Muscle of back (tissue), 11 donors: Measurements from ENCODE around the gene UBAC1. TPM values are rescaled to one million over a fixed set of nuclear protein-coding genes. Genes with fewer than 3 reads are reported as not detected.

Source experiments
- DNase-seq, 3 donors: peaks; one replicate each; pipeline versions ENCODE4 v3.0.0 to v3.0.0-alpha.2; 2013
- polyA plus RNA-seq, 10 donors: library from polyadenylated mRNA; unstranded; fragments of 120-200 nt; gene quantifications; one replicate each; pipeline ENCODE4 v1.2.1, GENCODE V29; 2013; ENCODE audit not compliant: insufficient read length in 10 of 10

Gene UBAC1
- polyA plus RNA-seq, 10 donors: 31.7 to 47.1 (median 38.4) TPM

DNA sequence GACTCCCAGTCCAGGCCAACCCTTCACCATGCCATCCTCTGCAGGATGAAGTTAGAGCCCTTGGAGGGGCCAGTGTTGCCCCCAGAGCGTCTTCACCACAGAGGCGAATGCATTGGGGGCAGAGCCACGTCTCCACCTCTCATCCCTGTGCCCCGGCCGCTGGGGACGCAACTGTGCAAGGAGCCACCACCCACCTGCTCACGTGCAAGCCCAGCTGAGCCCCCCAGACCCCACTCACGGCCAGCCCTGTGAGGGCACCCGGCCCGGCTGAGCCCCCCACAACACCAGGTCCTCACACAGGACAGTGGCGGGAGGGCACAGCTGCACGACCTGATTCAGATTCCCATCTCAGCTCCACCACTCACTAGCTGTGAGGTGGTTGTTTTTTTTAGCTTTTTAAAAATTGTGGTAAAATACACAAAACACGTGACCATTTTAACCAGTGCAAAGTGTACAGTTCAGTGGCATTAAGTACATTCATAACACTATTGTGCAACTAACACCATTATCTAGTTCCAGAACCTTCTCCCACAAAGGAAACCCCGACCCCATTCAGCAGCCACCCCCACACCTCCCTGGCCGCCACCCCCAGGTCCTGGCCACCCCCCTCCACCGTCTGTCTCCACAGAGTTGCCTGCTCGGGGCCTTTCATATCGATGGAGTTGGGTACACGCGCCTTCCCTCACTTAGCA lies 33.5 kb upstream of the UBAC1 start:
- no peak for DNase-seq

DNA sequence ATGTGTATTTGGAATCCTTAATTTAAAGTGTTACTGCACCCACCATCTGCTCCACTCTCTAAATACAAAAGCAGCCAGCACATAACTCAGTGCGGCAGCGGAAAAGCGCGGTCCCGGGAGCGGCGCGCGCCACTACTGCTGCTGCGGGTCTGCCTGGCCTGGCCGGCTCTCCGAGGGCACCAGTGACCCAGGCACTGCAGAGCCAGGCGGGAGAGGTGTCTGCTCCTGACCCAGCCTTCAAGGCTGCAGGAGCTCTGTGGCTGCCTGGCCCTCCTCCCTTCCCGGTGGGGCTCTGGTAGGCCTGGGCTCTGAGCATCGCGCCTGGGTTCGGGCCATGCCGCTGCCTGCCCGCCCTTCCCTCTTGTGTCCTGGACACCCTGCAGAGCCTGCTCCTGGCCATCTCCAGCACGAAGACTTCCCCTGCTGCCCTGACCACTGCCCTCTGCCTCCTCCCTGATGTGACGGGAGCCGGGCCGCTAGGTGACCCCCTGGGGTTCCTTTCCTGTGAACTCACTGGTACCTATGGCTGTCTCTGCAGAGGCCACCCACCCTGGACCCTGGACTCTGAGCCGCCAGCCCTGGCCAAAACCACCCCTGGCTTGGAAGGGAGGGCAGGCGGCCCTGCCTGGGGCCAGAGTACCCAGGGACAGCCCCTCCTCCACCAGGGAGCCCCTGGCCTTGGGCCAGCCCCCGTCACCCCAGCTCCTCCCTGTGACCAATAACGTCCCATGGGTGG lies 32.8 kb upstream of the UBAC1 start:
- no peak for DNase-seq

DNA sequence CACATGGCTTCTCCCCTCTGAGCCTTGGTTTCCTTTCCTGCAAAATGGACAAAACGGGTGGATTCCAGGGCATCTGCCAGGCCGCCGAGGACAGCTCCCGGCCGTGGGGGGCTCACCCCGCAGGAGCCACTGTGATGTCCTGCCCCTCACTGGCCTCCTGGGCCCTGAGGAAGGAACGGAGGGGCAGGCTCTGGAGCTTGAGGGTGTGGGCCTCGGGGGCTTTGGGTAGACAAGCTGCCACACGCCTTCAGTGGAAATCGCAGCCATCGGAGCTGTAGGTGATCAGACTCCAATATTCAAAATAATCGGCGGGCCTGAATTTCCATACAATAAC lies 32.2 kb upstream of the UBAC1 start:
- no peak for DNase-seq

GRCh38 chr9:135992486-135993408 lies 31.6 kb upstream of the UBAC1 start:
- peak; percentile 79 to 95 (median 90) for DNase-seq

- DNase-seq: no peak
Measured at GRCh38 chr9:135991771-135992170, 30.6 kb upstream of the UBAC1 start.

DNA sequence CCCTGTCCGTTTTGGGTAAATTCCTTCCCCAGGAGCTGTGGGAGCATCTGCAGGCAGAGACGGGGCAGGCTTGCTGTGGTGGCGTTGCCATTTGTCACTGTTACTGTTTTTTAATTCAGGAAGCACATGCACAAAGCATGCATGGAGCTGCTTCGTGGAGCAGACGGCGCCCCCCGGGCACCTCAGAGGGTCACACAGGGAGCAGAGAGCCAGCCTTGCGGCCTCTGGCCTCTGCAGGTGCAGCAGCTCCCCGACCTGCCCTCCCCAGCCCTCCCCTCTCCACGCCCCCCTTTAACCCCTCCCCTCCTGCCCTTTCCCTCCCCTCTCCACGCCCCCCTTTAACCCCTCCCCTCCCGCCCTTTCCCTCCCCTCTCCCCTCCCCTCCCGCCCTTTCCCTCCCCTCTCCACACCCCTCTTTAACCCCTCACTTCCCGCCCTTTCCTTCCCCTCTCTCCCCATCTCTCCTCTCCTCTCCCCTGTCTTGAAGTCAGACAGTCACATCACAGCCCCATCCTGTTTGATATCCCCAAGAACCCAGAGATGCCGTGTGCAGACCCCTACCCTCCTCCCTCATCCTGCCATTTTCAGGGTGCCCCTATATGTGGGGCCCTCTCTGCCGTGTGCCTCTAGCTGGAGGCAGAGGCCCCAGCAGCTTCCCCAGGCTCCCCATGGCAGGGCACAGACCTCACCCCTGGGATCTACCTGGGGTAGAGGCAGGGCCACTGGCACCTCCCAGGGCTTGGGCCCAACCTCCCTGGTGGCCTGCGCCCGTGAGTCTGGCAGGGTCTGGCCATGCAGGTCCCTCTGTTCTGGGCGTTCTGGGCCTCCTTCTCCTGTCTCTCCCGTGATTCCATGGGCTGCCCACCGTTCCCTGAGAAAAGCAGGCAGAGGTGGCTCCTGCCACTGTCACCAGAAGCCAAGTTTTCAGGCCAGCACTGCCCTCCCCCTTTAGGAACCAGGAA lies 29.6 kb upstream of the UBAC1 start:
- peak in 1 of 3 donors; percentile 73 for DNase-seq

DNA sequence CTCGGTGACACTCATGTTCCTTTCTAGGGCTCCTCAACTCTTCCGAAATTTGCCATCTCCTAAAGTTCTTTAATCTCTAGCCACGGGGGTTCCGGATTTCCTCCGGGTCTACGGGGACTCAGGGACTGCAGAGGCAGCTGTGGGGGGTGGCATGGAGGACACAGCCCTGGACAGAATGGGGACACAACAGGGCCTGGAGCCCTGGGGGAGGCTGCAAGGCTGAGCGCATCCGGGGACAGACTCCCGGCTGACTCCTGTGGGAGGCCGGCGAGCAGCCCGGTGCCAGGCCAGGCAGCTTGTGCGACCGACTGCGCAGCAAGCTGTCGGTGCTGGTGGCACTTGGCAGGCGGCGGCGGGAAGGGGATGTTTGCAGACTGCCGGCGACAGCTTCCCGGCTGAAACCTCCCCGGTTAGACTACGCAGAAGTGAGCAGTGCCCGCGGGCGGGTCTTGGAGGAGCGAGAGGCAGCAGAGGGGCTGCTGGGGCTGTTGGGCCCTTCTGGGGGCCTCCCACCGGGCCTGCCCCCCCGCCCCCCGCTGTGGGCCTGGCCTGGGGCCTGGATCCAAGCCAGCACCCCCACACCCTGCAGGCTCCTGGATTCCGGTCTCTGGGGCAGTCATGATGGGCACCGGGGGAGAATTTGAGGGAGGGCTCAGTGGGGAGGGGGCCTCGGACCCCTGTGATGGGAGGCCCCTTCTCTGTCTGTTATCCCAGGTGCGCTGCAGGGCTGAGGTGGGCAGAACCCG lies 28.7 kb upstream of the UBAC1 start:
- DNase-seq: no peak

DNA sequence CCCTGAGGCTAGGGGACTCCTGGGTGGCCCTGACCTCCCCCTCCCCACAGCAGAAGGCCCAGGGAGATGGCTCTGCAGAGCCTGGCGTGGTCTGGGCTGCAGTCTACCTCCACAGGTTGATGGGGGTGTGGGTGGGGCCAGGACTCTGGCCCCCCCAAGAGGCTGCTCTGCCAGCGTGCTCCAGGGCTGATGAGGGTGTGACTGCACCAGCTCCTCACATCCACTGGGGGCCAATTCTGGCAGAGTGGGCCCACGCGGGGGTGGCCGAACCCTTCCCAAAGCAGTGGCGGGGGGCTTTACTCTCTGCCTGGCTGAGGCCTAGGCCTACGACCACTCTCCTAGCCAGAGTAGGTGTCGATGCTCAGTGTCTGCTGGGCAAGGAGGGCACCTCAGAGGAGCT lies 28.0 kb upstream of the UBAC1 start:
- DNase-seq: no peak

- no peak for DNase-seq
Measured at GRCh38 chr9:135988493-135988892, 27.3 kb upstream of the UBAC1 start.

DNA sequence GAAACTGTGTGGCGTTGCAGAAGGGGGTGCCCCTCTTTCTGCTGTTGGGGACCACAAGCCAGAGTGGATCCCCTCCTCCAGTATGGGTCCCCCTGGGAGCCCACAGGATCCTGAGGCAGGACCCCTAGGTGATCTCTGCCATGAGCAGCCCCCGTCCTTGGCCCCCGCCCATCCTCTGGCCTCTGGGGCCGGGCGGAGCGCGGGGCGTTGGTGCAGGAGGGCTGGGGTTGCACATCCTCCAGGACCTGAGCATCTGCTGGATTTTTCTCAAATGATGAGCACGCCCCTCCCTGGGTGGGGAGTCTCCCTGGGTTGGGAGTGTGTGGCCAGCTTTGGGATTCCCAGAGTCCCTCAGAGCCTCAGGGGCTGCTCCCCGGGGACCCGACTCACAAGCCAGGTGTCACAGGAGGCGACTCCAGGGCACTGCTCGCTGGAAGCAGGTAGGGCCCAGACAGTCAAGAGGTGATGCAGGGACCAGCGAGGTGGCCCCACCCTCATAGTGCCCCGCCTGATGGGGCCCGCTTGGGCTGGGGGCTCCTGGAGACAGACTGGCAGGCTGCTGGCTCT lies 26.7 kb upstream of the UBAC1 start:
- DNase-seq: no peak

DNA sequence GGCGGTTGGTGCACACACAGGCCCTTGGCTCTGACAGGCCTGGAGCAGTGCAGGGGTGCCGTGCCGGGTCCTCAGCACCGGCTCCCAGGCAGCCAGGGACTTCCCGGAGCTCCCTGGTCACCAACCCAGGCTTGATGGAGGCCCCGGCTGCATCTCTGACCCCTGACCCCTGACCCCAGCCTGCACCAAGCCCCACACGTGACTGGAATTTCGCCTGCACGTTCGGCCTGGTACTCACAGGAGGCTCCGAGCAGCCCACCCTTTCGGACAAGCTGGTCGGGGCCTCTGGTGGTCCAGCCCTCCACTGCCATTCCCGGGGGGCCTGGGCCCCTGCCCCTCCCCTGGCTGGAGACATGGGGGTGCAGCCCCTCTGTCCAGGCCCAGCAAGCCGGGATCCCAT lies 25.4 kb upstream of the UBAC1 start:
- DNase-seq: no peak

DNA sequence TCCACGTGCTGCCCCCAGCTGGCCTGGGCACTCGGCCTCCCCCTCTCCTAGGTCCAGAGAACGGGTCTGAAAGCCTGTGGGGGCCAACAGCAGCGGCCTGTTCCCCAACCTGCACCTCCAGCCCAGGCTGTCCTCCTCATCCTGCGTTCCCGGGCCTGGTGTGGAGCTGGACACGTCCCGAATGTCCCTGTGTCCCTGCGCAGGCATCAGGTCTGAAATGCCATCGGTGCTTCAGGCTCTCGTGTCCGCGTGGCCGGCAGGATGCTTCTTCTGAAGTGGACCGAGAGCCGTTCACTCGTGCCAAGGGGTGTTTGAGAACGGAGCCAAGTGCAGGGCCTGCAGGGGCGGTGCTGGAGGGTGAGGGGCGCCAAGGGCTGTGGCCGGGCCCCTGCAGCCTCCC lies 24.7 kb upstream of the UBAC1 start:
- DNase-seq: no peak

GRCh38 chr9:135985459-135985774 lies 24.2 kb upstream of the UBAC1 start:
- DNase-seq: no peak

DNA sequence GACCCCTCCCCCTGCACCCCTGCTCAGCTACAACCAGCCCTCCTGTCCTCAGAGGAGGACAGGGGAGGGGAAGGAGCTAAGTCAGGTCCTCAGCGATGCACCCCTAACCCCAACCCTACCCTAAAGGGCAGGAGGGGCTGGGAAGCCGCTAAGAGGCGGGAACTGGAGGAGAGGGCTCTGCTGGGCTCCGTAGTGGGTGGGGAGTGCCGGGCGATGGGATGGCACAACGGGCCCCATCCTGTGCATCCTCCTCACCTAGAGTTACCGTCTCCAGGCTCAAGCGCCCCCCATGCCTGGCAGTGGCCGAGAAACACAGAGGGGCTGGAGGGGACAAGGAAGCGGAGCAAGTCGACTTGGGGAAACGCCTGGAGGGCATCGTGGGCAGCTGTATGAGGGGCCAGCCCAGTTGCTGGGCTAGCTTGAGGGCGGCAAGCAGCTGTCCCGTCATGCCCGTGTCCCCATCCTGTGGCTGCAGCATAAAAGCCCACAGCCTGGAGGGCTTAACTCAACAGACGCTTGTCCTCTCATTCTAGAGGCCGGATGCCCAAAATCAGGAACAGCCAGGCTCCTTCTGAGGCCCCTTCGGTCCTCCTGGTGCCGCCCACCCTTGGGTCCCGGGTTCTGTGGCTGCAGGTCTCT lies 23.0 kb upstream of the UBAC1 start:
- DNase-seq: no peak

GRCh38 chr9:135983208-135984071 lies 22.3 kb upstream of the UBAC1 start:
- DNase-seq: no peak

DNA sequence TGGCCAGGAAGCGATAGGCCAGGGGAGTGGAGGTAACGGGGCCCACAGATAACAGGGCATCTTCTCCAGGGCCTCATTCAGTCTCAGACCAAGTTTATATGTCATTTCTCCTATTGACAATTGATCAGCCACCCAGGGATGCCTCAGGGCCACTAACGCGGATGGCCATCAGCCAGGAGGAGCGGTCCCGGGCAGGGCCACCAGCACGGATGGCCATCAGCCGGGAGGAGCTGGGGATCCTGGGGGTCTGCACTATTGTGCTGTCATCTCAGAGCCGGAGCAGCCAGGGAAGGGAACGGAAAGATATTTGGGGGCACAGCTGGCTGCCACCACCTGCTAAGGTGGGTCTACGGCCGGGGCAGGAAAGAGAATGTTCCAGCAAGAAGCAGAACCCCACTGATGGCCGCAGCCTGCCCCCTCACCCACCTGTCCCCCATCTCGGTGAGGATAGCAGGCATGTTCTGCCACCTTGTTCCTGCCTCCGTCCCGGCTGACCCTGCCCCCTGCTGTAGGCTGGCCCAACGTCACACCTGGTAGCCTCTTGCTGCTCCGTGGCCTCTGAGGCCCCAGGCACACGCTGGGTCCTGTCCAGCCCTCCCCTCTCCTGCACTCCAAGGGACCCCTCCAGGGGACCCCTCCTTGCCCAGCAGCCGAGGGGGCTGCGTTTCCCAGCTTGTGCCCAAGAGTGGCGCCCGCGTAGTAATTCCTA lies 21.5 kb upstream of the UBAC1 start:
- no peak for DNase-seq

- no peak for DNase-seq
Measured at GRCh38 chr9:135980926-135981630, 19.9 kb upstream of the UBAC1 start.
